HCT116 (cell line): ENCODE results near the gene MCF2L. TPM values are rescaled to one million over a fixed set of nuclear protein-coding genes. Genes with fewer than 3 reads are reported as not detected.

Experiments
- ATAC-seq: fragments of 200-7000 bp; cut with Tn5 transposase; 2 replicates; pipeline ENCODE4 v1.9.1; 2020; ENCODE audit warnings: mild to moderate bottlenecking, moderate library complexity
- BruUV-seq: library from RNA; stranded (reverse); fragments of 400-500 nt; replicated peaks from 2 replicates; lab custom pipeline; 2021; lab: Mats Ljungman, UMichigan
- CTCF ChIA-PET: fragments of 300-600 bp; sonication (Branson Sonifier 250); formaldehyde crosslinking; loops from one replicate; lab custom pipeline; 2021; ENCODE audit warnings: antibody characterized with exemption; lab: Charles Lee
- POLR2A ChIA-PET: fragments of 300-600, 350-600 bp; sonication (Branson Sonifier 250); formaldehyde crosslinking; loops from one replicate; lab custom pipeline; 2021; ENCODE audit warnings: antibody characterized with exemption; lab: Charles Lee
- RAD21 ChIA-PET, 2 experiments: fragments of 300-600 bp; sonication (Branson Sonifier 250); formaldehyde crosslinking; loops; one replicate each; lab custom pipeline; 2023; ENCODE audit warnings: low total read pairs in 2 of 2; ENCODE audit not compliant: uncharacterized antibody in 2 of 2, unreplicated experiment in 2 of 2, low non-redundant PET in 1 of 2; lab: Charles Lee
- DNase-seq: peaks from one replicate; pipeline ENCODE4 v3.0.0-alpha.2; 2010; ENCODE audit warnings: low read depth, low spot score
- H2AFZ ChIP-seq: fragments of 200-600 bp; shearing (Covaris generic), sonication (generic); 2 replicates; pipeline ENCODE4 v1.6.1; 2017; ENCODE audit warnings: low read depth, mixed run types, mixed read lengths, antibody characterized with exemption, low read length; ENCODE audit not compliant: poor library complexity, severe bottlenecking
- H3K27ac ChIP-seq: 2 replicates; pipeline ENCODE4 v1.5.1; 2012; ENCODE audit warnings: low read depth, low read length
- H3K27me3 ChIP-seq: fragments of 200-600 bp; sonication (generic); 2 replicates; pipeline ENCODE4 v1.6.1; 2016; ENCODE audit warnings: mixed run types, low read length, mixed read lengths; ENCODE audit not compliant: insufficient read depth
- H3K36me3 ChIP-seq, 2 experiments: fragments of 200-500 bp in 1 of 2; fragments of 200-600 bp in 1 of 2; sonication (Bioruptor generic) in 1 of 2; sonication (generic) in 1 of 2; 2 replicates each; pipeline versions ENCODE4 v1.5.1 to v1.6.1; 2014 to 2016; ENCODE audit warnings: low read length in 2 of 2, inconsistent platforms in 1 of 2, mixed read lengths in 1 of 2, mixed run types in 1 of 2; ENCODE audit not compliant: insufficient read depth in 2 of 2, control insufficient read depth in 1 of 2
- H3K4me1 ChIP-seq, 2 experiments: fragments of 200-600 bp in 1 of 2; sonication (generic) in 1 of 2; 2 replicates each; pipeline versions ENCODE4 v1.5.1 to v1.6.1; 2012 to 2017; ENCODE audit warnings: low read length in 2 of 2, inconsistent platforms in 1 of 2, mild to moderate bottlenecking in 1 of 2, mixed read lengths in 1 of 2, mixed run types in 1 of 2, moderate library complexity in 1 of 2; ENCODE audit not compliant: insufficient read depth in 2 of 2, control insufficient read depth in 1 of 2
- H3K4me2 ChIP-seq: fragments of 200-600 bp; sonication (generic); 2 replicates; pipeline ENCODE4 v1.6.1; 2017; ENCODE audit warnings: mixed run types, low read length, mixed read lengths
- H3K4me3 ChIP-seq, 2 experiments: fragments of 200-600 bp in 1 of 2; sonication (generic) in 1 of 2; replicated peaks in 1 of 2; 2 replicates each; pipeline ENCODE4 v1.5.1; 2011 to 2016; ENCODE audit warnings: low read length in 2 of 2, control low read depth in 1 of 2, low read depth in 1 of 2, mild to moderate bottlenecking in 1 of 2, mixed read lengths in 1 of 2, mixed run types in 1 of 2
- H3K79me2 ChIP-seq: fragments of 200-600 bp; sonication (generic); 2 replicates; pipeline ENCODE4 v1.6.1; 2017; ENCODE audit warnings: mild to moderate bottlenecking, mixed run types, low read length, moderate library complexity, mixed read lengths; ENCODE audit not compliant: insufficient read depth
- H3K9ac ChIP-seq: fragments of 200-600 bp; sonication (generic); 2 replicates; pipeline ENCODE4 v1.6.1; 2016; ENCODE audit warnings: low read length, mixed read lengths
- H3K9me2 ChIP-seq: fragments of 200-600 bp; sonication (generic), shearing (Covaris generic); 2 replicates; pipeline ENCODE4 v1.6.1; 2017; ENCODE audit warnings: mixed run types, mild to moderate bottlenecking, moderate library complexity; ENCODE audit not compliant: insufficient read depth
- H3K9me3 ChIP-seq, 2 experiments: fragments of 200-500 bp in 1 of 2; fragments of 200-600 bp in 1 of 2; sonication (Bioruptor generic) in 1 of 2; sonication (generic) in 1 of 2; 2 replicates each; pipeline ENCODE4 v1.6.1; 2014 to 2017; ENCODE audit warnings: low read length in 2 of 2, mixed read lengths in 2 of 2, inconsistent platforms in 1 of 2, low read depth in 1 of 2, mild to moderate bottlenecking in 1 of 2, mixed run types in 1 of 2, moderate library complexity in 1 of 2; ENCODE audit not compliant: control insufficient read depth in 1 of 2, insufficient read depth in 1 of 2
- H4K20me1 ChIP-seq: fragments of 200-600 bp; sonication (generic), shearing (Covaris generic); 2 replicates; pipeline ENCODE4 v1.6.1; 2017; ENCODE audit warnings: mixed run types, mild to moderate bottlenecking, moderate library complexity; ENCODE audit not compliant: insufficient read depth
- CBX3 ChIP-seq: IDR thresholded peaks from 2 replicates; pipeline ENCODE4 v1.6.1; 2012; ENCODE audit warnings: low read depth
- CEBPB ChIP-seq: IDR thresholded peaks from 2 replicates; pipeline ENCODE4 v1.6.1; 2012; ENCODE audit warnings: low read depth
- EGR1 ChIP-seq: IDR thresholded peaks from 2 replicates; pipeline ENCODE4 v1.6.1; 2012; ENCODE audit warnings: low read depth
- ELF1 ChIP-seq: IDR thresholded peaks from 2 replicates; pipeline ENCODE4 v1.6.1; 2012; ENCODE audit warnings: low read depth, borderline replicate concordance
- EZH2 ChIP-seq: fragments of 200-600 bp; sonication (generic); IDR thresholded peaks from 2 replicates; pipeline ENCODE4 v1.6.1; 2017; ENCODE audit warnings: antibody characterized with exemption, mixed run types
- EZH2phosphoT487 ChIP-seq: fragments of 200-600 bp; IDR thresholded peaks from 2 replicates; pipeline ENCODE4 v1.6.1; 2018; ENCODE audit warnings: antibody characterized with exemption, borderline replicate concordance
- FOSL1 ChIP-seq: IDR thresholded peaks from 2 replicates; pipeline ENCODE4 v1.6.1; 2012; ENCODE audit warnings: low read depth
- JUND ChIP-seq: IDR thresholded peaks from 2 replicates; pipeline ENCODE4 v1.6.1; 2012
- POLR2AphosphoS5 ChIP-seq: IDR thresholded peaks from 2 replicates; pipeline ENCODE4 v1.6.1; 2011; ENCODE audit warnings: mild to moderate bottlenecking, low read depth, low read length, moderate library complexity
- RAD21 ChIP-seq: IDR thresholded peaks from 2 replicates; pipeline ENCODE4 v1.6.1; 2012; ENCODE audit warnings: low read depth, mild to moderate bottlenecking
- SIN3A ChIP-seq: IDR thresholded peaks from 2 replicates; pipeline ENCODE4 v1.6.1; 2012; ENCODE audit warnings: low read depth
- SP1 ChIP-seq: IDR thresholded peaks from 2 replicates; pipeline ENCODE4 v1.6.1; 2012; ENCODE audit warnings: low read depth
- TCF7L2 ChIP-seq: IDR thresholded peaks from 2 replicates; pipeline ENCODE4 v1.7.0; 2011; ENCODE audit warnings: borderline replicate concordance, inconsistent platforms; ENCODE audit not compliant: insufficient read depth, insufficient read length; ENCODE audit errors: extremely low read depth
- YY1 ChIP-seq: IDR thresholded peaks from 2 replicates; pipeline ENCODE4 v1.6.1; 2011; ENCODE audit warnings: low read length, low read depth, moderate library complexity, mild to moderate bottlenecking; ENCODE audit not compliant: insufficient replicate concordance; ENCODE audit errors: extremely low read depth
- ZFX ChIP-seq: fragments of 450-650 bp; IDR thresholded peaks from 2 replicates; pipeline ENCODE4 v1.6.1; 2017
- ZNF274 ChIP-seq: fragments of 200-500 bp; sonication (Bioruptor generic); IDR thresholded peaks from 2 replicates; pipeline ENCODE4 v1.6.1; 2014; ENCODE audit warnings: mild to moderate bottlenecking, low read depth, low read length, inconsistent platforms
- intact Hi-C: fragments of 100-400 bp; cut with micrococcal nuclease; formaldehyde crosslinking; loops from 2 replicates; pipeline ENCODE4 v1.10.0; 2022
- total RNA-seq: library from RNA; stranded (reverse); gene quantifications from one replicate; pipeline ENCODE4 v1.2.1, GENCODE V29; 2021; ENCODE audit not compliant: unreplicated experiment
- TF ChIP-seq, protein P1 (sequence below): IDR thresholded peaks from 2 replicates; pipeline ENCODE4 v1.6.1; 2012; ENCODE audit warnings: low read depth
- TF ChIP-seq, protein P2 (sequence below), 3 experiments: fragments of 200-600 bp in 1 of 3; sonication (generic) in 1 of 3; IDR thresholded peaks in 2 of 3; conservative IDR thresholded peaks in 1 of 3; 2 replicates each; pipeline ENCODE4 v1.5.1; 2012 to 2017; ENCODE audit warnings: low read depth in 2 of 3, low read length in 2 of 3, antibody characterized with exemption in 1 of 3, borderline replicate concordance in 1 of 3, control low read depth in 1 of 3, mild to moderate bottlenecking in 1 of 3, mixed read lengths in 1 of 3, mixed run types in 1 of 3, moderate library complexity in 1 of 3; ENCODE audit not compliant: insufficient read depth in 1 of 3

The MCF2L gene
- total RNA-seq, 1 experiment from 2014 or later = 19.3 TPM

DNA sequence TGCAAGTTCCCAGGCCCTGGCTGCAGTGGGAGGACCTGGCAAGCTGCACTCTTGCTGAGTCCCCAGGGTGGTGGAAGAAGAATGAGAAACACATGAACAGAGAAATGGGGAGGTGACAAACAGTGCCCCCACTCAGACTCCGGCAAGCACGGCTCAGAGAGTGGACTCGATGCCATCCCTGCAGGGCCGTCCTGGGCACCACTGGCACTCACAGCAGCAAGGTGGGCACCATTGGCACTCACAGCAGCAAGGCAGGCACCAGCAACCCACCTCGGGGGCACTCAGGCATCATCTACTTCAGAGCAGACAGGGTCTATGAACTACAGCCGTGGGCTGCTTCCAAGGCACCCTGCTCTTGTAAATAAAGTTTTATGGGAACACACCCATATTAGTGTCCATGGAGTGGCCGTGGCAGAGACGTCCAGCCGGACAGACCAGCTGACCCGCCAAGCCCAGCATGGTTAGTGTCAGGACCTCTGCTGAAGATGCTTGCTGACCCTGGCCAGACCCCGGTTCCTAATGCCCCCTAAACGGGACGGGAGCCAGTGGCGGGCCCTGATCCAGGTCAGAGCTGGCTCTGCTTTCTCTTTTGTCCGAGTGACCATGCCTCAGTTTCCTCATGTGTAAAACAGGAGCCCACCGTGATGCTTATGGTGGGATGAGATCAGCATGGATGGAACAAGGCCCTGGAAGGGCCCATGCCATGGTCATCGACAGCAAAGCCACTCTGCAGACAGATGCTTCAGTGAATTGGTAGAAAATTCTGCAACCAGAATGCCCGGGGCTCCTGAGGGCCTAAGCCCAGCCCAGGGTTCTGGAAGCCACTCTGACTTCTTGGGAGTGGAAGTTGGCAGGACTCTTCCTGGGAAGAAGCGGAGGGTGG is 151.5 kb downstream of the MCF2L start:
- Histone ChIP-seq H3K27ac (no peak overlapping the region), H3K4me3 (no peak overlapping the region), H3K36me3 (no peaks in the 10 kb centered on the region), H3K9ac (no peak overlapping the region), H3K9me2 (no peaks in the 10 kb centered on the region), H3K4me1 (peaks cover 4 to 21% of the 10 kb centered on the region in 2 experiments; a peak in 3 of 4 replicates), H3K9me3 (no peaks in the 10 kb centered on the region), H2AFZ (no peak overlapping the region), H3K79me2 (no peaks in the 10 kb centered on the region), H4K20me1 (no peaks in the 10 kb centered on the region), H3K27me3 (0 out of 2 replicates have a peak, but pooled peaks cover 4% of the 10 kb centered on the region)
- intact Hi-C loops = loop anchor here (5.0 kb wide), 1 partner anchor 83 kb away; no protein-coding TSS in a partner anchor
- CTCF ChIA-PET = no interaction called here
- ATAC-seq = no peak
- POLR2A ChIA-PET = no interaction called here
- no peak for DNase-seq
- no TSS peak for BruUV-seq
- no peak for TF ChIP-seq TCF7L2
- no peak for TF ChIP-seq JUND
- TF ChIP-seq SIN3A = no peak
- no peak for TF ChIP-seq POLR2AphosphoS5
- no peak for TF ChIP-seq EZH2phosphoT487
- TF ChIP-seq ELF1 = no peak
- no peak for TF ChIP-seq ZNF274
- no peak for TF ChIP-seq ZFX
- TF ChIP-seq FOSL1 = no peak
- TF ChIP-seq CBX3 = no peak
- TF ChIP-seq, protein P1, sequence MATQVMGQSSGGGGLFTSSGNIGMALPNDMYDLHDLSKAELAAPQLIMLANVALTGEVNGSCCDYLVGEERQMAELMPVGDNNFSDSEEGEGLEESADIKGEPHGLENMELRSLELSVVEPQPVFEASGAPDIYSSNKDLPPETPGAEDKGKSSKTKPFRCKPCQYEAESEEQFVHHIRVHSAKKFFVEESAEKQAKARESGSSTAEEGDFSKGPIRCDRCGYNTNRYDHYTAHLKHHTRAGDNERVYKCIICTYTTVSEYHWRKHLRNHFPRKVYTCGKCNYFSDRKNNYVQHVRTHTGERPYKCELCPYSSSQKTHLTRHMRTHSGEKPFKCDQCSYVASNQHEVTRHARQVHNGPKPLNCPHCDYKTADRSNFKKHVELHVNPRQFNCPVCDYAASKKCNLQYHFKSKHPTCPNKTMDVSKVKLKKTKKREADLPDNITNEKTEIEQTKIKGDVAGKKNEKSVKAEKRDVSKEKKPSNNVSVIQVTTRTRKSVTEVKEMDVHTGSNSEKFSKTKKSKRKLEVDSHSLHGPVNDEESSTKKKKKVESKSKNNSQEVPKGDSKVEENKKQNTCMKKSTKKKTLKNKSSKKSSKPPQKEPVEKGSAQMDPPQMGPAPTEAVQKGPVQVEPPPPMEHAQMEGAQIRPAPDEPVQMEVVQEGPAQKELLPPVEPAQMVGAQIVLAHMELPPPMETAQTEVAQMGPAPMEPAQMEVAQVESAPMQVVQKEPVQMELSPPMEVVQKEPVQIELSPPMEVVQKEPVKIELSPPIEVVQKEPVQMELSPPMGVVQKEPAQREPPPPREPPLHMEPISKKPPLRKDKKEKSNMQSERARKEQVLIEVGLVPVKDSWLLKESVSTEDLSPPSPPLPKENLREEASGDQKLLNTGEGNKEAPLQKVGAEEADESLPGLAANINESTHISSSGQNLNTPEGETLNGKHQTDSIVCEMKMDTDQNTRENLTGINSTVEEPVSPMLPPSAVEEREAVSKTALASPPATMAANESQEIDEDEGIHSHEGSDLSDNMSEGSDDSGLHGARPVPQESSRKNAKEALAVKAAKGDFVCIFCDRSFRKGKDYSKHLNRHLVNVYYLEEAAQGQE = no peak
- TF ChIP-seq EGR1 = no peak
- TF ChIP-seq CEBPB = no peak
- no peak for TF ChIP-seq YY1
- no peak for TF ChIP-seq SP1
- no peak for TF ChIP-seq RAD21
- TF ChIP-seq, protein P2, sequence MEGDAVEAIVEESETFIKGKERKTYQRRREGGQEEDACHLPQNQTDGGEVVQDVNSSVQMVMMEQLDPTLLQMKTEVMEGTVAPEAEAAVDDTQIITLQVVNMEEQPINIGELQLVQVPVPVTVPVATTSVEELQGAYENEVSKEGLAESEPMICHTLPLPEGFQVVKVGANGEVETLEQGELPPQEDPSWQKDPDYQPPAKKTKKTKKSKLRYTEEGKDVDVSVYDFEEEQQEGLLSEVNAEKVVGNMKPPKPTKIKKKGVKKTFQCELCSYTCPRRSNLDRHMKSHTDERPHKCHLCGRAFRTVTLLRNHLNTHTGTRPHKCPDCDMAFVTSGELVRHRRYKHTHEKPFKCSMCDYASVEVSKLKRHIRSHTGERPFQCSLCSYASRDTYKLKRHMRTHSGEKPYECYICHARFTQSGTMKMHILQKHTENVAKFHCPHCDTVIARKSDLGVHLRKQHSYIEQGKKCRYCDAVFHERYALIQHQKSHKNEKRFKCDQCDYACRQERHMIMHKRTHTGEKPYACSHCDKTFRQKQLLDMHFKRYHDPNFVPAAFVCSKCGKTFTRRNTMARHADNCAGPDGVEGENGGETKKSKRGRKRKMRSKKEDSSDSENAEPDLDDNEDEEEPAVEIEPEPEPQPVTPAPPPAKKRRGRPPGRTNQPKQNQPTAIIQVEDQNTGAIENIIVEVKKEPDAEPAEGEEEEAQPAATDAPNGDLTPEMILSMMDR (IDR thresholded peaks at IDR 0.05 in 2 of 3, conservative IDR thresholded peaks at IDR 0.05 in 1 of 3; ENCODE audit: borderline replicate concordance in 1 of 3, insufficient read depth in 1 of 3, low read depth in 2 of 3, low read length in 2 of 3) = no peak
- TF ChIP-seq EZH2 = no peak
- TF ChIP-seq, all 23 proteins: peak for 0
- RAD21 ChIA-PET = no interaction called here
- H3K4me2 ChIP-seq = no peak overlapping the region
